IMR-90 (cell line): ENCODE data around the gene STARD13. TPM values are rescaled to one million over a fixed set of nuclear protein-coding genes. Genes with fewer than 3 reads are reported as not detected.

Experiments
- ATAC-seq: fragments of 200-7000 bp; cut with Tn5 transposase; 2 replicates; pipeline ENCODE4 v1.9.1; 2020; ENCODE audit warnings: low read depth, mild to moderate bottlenecking, moderate library complexity
- BruUV-seq: library from RNA; stranded (reverse); fragments of 400-500 nt; replicated peaks from 2 replicates; lab custom pipeline; 2021; lab: Mats Ljungman, UMichigan
- CTCF ChIA-PET: fragments of 300-600 bp; formaldehyde crosslinking; extraction: SDS; loops from one replicate; lab custom pipeline; 2021; ENCODE audit warnings: antibody characterized with exemption; lab: Yijun Ruan, JAX
- POLR2A ChIA-PET: fragments of 300-600 bp; sonication (Branson Sonifier 250); formaldehyde crosslinking; loops from one replicate; lab custom pipeline; 2022; ENCODE audit warnings: antibody characterized with exemption; ENCODE audit not compliant: unreplicated experiment; lab: Charles Lee
- DNase-seq: peaks from one replicate; pipeline ENCODE4 v3.0.0; 2013
- H2AFZ ChIP-seq: replicated peaks from 2 replicates; pipeline ENCODE3; 2013; ENCODE audit warnings: low read length, mild to moderate bottlenecking; ENCODE audit not compliant: poor library complexity
- H2AK5ac ChIP-seq: 2 replicates; pipeline ENCODE4 v1.6.1; 2013; ENCODE audit warnings: low read depth, low read length, inconsistent platforms
- H2AK9ac ChIP-seq: replicated peaks from 2 replicates; pipeline ENCODE3; 2013; ENCODE audit warnings: mild to moderate bottlenecking, low read depth, low read length, moderate library complexity; ENCODE audit not compliant: poor library complexity
- H2BK120ac ChIP-seq: 2 replicates; pipeline ENCODE4 v1.6.1; 2013; ENCODE audit warnings: low read depth, low read length, inconsistent platforms
- H2BK15ac ChIP-seq: 3 replicates; pipeline ENCODE4 v1.6.1; 2013; ENCODE audit warnings: low read depth, low read length, inconsistent platforms
- H2BK20ac ChIP-seq: 2 replicates; pipeline ENCODE4 v1.6.1; 2013; ENCODE audit warnings: low read depth, mild to moderate bottlenecking, inconsistent platforms, low read length, moderate library complexity
- H2BK5ac ChIP-seq: 2 replicates; pipeline ENCODE4 v1.6.1; 2013; ENCODE audit warnings: mild to moderate bottlenecking, low read depth, low read length, inconsistent platforms; ENCODE audit not compliant: poor library complexity, severe bottlenecking
- H3K14ac ChIP-seq: replicated peaks from 2 replicates; pipeline ENCODE4 v1.6.1; 2013; ENCODE audit warnings: low read depth, low read length, inconsistent platforms
- H3K18ac ChIP-seq: 2 replicates; pipeline ENCODE4 v1.6.1; 2013; ENCODE audit warnings: low read depth, low read length, control low read depth
- H3K23ac ChIP-seq: 2 replicates; pipeline ENCODE4 v1.6.1; 2013; ENCODE audit warnings: low read depth, low read length, inconsistent platforms
- H3K27ac ChIP-seq: 2 replicates; pipeline ENCODE4 v1.5.1; 2013; ENCODE audit warnings: mild to moderate bottlenecking, control low read depth, low read length; ENCODE audit not compliant: insufficient read depth
- H3K27me3 ChIP-seq: 2 replicates; pipeline ENCODE4 v1.6.1; 2013; ENCODE audit warnings: low read length; ENCODE audit not compliant: control insufficient read depth, insufficient read depth
- H3K36me3 ChIP-seq: 2 replicates; pipeline ENCODE4 v1.6.1; 2013; ENCODE audit warnings: low read length, mixed read lengths; ENCODE audit not compliant: control insufficient read depth, insufficient read depth
- H3K4ac ChIP-seq: 2 replicates; pipeline ENCODE4 v1.6.1; 2013; ENCODE audit warnings: low read depth, low read length, inconsistent platforms
- H3K4me1 ChIP-seq: 2 replicates; pipeline ENCODE4 v1.6.1; 2013; ENCODE audit warnings: low read length, mixed read lengths; ENCODE audit not compliant: control insufficient read depth, insufficient read depth
- H3K4me2 ChIP-seq: 2 replicates; pipeline ENCODE4 v1.6.1; 2013; ENCODE audit warnings: low read depth, mild to moderate bottlenecking, control low read depth, low read length, moderate library complexity
- H3K4me3 ChIP-seq: 2 replicates; pipeline ENCODE4 v1.5.1; 2013; ENCODE audit warnings: low read depth, mild to moderate bottlenecking, control low read depth, low read length, moderate library complexity; ENCODE audit not compliant: insufficient read depth
- H3K56ac ChIP-seq: 2 replicates; pipeline ENCODE4 v1.6.1; 2013; ENCODE audit warnings: low read length, inconsistent platforms; ENCODE audit not compliant: insufficient read depth; ENCODE audit errors: extremely low read depth
- H3K79me1 ChIP-seq, 2 experiments: 2 replicates each; pipeline ENCODE4 v1.6.1; 2013; ENCODE audit warnings: low read length in 2 of 2, inconsistent platforms in 1 of 2, low read depth in 1 of 2
- H3K9ac ChIP-seq: 2 replicates; pipeline ENCODE4 v1.6.1; 2013; ENCODE audit warnings: low read depth, low read length, control low read depth
- H3K9me1 ChIP-seq: 2 replicates; pipeline ENCODE4 v1.6.1; 2013; ENCODE audit warnings: low read length, inconsistent platforms; ENCODE audit not compliant: insufficient read depth
- H3K9me3 ChIP-seq: 2 replicates; pipeline ENCODE4 v1.6.1; 2013; ENCODE audit warnings: low read length; ENCODE audit not compliant: control insufficient read depth, insufficient read depth
- H4K20me1 ChIP-seq: 2 replicates; pipeline ENCODE4 v1.6.1; 2013; ENCODE audit warnings: low read length, inconsistent platforms; ENCODE audit not compliant: insufficient read depth
- H4K5ac ChIP-seq: 2 replicates; pipeline ENCODE4 v1.6.1; 2013; ENCODE audit warnings: mild to moderate bottlenecking, low read depth, low read length, control low read depth
- H4K8ac ChIP-seq, 2 experiments: 2 replicates each; pipeline ENCODE4 v1.6.1; 2013; ENCODE audit warnings: low read depth in 2 of 2, low read length in 2 of 2, control low read depth in 1 of 2, inconsistent platforms in 1 of 2
- H4K91ac ChIP-seq: 2 replicates; pipeline ENCODE4 v1.6.1; 2013; ENCODE audit warnings: low read depth, low read length, inconsistent platforms; ENCODE audit not compliant: insufficient read depth
- CEBPB ChIP-seq: IDR thresholded peaks from 2 replicates; pipeline ENCODE4 v1.6.1; 2012; ENCODE audit warnings: low read depth, low read length, improper control_type of control experiment
- CHD1 ChIP-seq: IDR thresholded peaks from 2 replicates; pipeline ENCODE4 v1.6.1; 2012; ENCODE audit warnings: low read depth, low read length, improper control_type of control experiment
- CTCF ChIP-seq: conservative IDR thresholded peaks from 2 replicates; pipeline ENCODE4 v1.5.1; 2012; ENCODE audit warnings: mild to moderate bottlenecking, low read depth, low read length, improper control_type of control experiment
- ELK1 ChIP-seq: fragments of 150-350 bp; IDR thresholded peaks from 2 replicates; pipeline ENCODE4 v1.6.1; 2016; ENCODE audit warnings: low read depth, mild to moderate bottlenecking, low read length, moderate library complexity, borderline replicate concordance
- FOS ChIP-seq: fragments of 150-350 bp; IDR thresholded peaks from 2 replicates; pipeline ENCODE4 v1.6.1; 2016; ENCODE audit warnings: low read depth, low read length
- MAZ ChIP-seq: IDR thresholded peaks from 2 replicates; pipeline ENCODE4 v1.6.1; 2012; ENCODE audit warnings: low read depth, mild to moderate bottlenecking, low read length, improper control_type of control experiment, moderate library complexity, borderline replicate concordance
- NFE2L2 ChIP-seq: fragments of 150-350 bp; IDR thresholded peaks from 2 replicates; pipeline ENCODE4 v1.6.1; 2016; ENCODE audit warnings: low read depth, mild to moderate bottlenecking, low read length
- POLR2A ChIP-seq: IDR thresholded peaks from 2 replicates; pipeline ENCODE4 v1.6.1; 2012; ENCODE audit warnings: mild to moderate bottlenecking, low read depth, low read length
- RAD21 ChIP-seq: IDR thresholded peaks from 2 replicates; pipeline ENCODE4 v1.6.1; 2012; ENCODE audit warnings: low read length, improper control_type of control experiment
- RCOR1 ChIP-seq: IDR thresholded peaks from 2 replicates; pipeline ENCODE4 v1.6.1; 2012; ENCODE audit warnings: mild to moderate bottlenecking, low read length, improper control_type of control experiment; ENCODE audit not compliant: insufficient replicate concordance
- RFX5 ChIP-seq: IDR thresholded peaks from 2 replicates; pipeline ENCODE4 v1.8.0; 2012; ENCODE audit warnings: low read depth, mild to moderate bottlenecking, low read length, moderate library complexity
- SMC3 ChIP-seq: fragments of 150-350 bp; IDR thresholded peaks from 2 replicates; pipeline ENCODE4 v1.6.1; 2016; ENCODE audit warnings: low read depth, mild to moderate bottlenecking, antibody characterized with exemption, low read length, moderate library complexity
- USF2 ChIP-seq: fragments of 150-350 bp; IDR thresholded peaks from 2 replicates; pipeline ENCODE4 v1.6.1; 2017; ENCODE audit warnings: mild to moderate bottlenecking, antibody characterized with exemption, low read length, low read depth
- WGBS, 2 experiments: methylation state at CpG; one replicate each; pipeline versions ENCODE4 v1.1.5 to v1.1.7; 2013; ENCODE audit warnings: missing lambda C conversion rate in 2 of 2; ENCODE audit not compliant: insufficient read length in 1 of 2; ENCODE audit errors: extremely low coverage in 2 of 2; 5-methylcytosine and 5-hydroxymethylcytosine counted together
- dilution Hi-C: fragments of 300-500 bp; cut with HindIII; formaldehyde crosslinking; loops from one replicate; pipeline ENCODE4 v1.14.3; 2018; ENCODE audit warnings: low sequenced_read_pairs; ENCODE audit not compliant: unreplicated experiment
- in situ Hi-C: fragments of 300-500 bp; cut with MboI; formaldehyde crosslinking; loops from 3 replicates; pipeline ENCODE4 v1.14.3; 2019; ENCODE audit warnings: low sequenced_read_pairs, inconsistent platforms, mixed read lengths
- intact Hi-C: fragments of 100-400 bp; cut with micrococcal nuclease; formaldehyde crosslinking; loops from 2 replicates; pipeline ENCODE4 v1.10.0; 2022
- polyA plus RNA-seq, 3 experiments: library from polyadenylated mRNA; depleted of rRNA; stranded (reverse); fragments of >200 nt; gene quantifications; 2 replicates each; pipeline ENCODE4 v1.2.3, GENCODE V29; 2012; ENCODE audit warnings: low replicate concordance in 1 of 3
- total RNA-seq: library from RNA; depleted of rRNA; stranded (reverse); fragments of >200 nt; gene quantifications from 2 replicates; pipeline ENCODE4 v1.2.3, GENCODE V29; 2012

The STARD13 gene
- total and polyA plus RNA-seq, 2 of the 4 experiments (the other 2 are of a cell fraction): 23.6 to 46.6 TPM

GRCh38 chr13:33076001-33076992 is 209.3 kb downstream of the STARD13 start:
- H3K23ac ChIP-seq: no peak overlapping the region
- POLR2A ChIA-PET: no interaction called here
- no peak for DNase-seq
- no peaks in the 10 kb centered on the region for H3K9me3 ChIP-seq
- in situ Hi-C loops (no loop called here), intact Hi-C loops (no loop called here), dilution Hi-C loops (no loop called here)
- no peak overlapping the region for H2BK15ac ChIP-seq
- H4K5ac ChIP-seq: no peak overlapping the region
- H3K18ac ChIP-seq: no peak overlapping the region
- no peaks in the 10 kb centered on the region for H4K20me1 ChIP-seq
- no peak overlapping the region for H2AK9ac ChIP-seq
- no peaks in the 10 kb centered on the region; the same call in 1 of the 2 replicates for H3K27me3 ChIP-seq
- no peak for ATAC-seq
- no peak overlapping the region for H4K91ac ChIP-seq
- no peak overlapping the region for H2AK5ac ChIP-seq
- H2BK5ac ChIP-seq: no peak overlapping the region
- no peaks in the 10 kb centered on the region for H3K79me1 ChIP-seq
- no peak overlapping the region for H2BK120ac ChIP-seq
- CTCF ChIA-PET: no interaction called here
- no peak overlapping the region for H4K8ac ChIP-seq
- H3K4me1 ChIP-seq: no peaks in the 10 kb centered on the region
- no peak overlapping the region for H3K4ac ChIP-seq
- no peak overlapping the region for H3K4me3 ChIP-seq
- BruUV-seq: no TSS peak
- no peaks in the 10 kb centered on the region for H3K9me1 ChIP-seq
- no peak overlapping the region for H2BK20ac ChIP-seq
- no peak overlapping the region for H3K9ac ChIP-seq
- WGBS, 2 experiments: 100% methylated on average over 2 of the region's 10 CpGs; no CpG with 5 or more reads in 1 of the 2 experiments
- H3K56ac ChIP-seq: no peak overlapping the region
- no peak overlapping the region for H3K14ac ChIP-seq
- H3K36me3 ChIP-seq: no peaks in the 10 kb centered on the region
- TF ChIP-seq CEBPB (no peak), ELK1 (no peak), SMC3 (no peak), CHD1 (no peak), RFX5 (no peak), POLR2A (no peak), NFE2L2 (no peak), FOS (no peak), RCOR1 (no peak), CTCF (no peak), MAZ (no peak), RAD21 (no peak), USF2 (no peak)
- H3K27ac ChIP-seq: no peak overlapping the region
- no peak overlapping the region for H2AFZ ChIP-seq
- no peak overlapping the region for H3K4me2 ChIP-seq
